ENCODE results near the gene SIRPB2.

Gene SIRPB2

GRCh38 chr20:1462001-1462400, 29.2 kb downstream of the SIRPB2 start:
- H3K36me3 ChIP-seq (ENCODE audit: low read length): 0 out of 2 replicates have a peak, but pooled peaks cover 3% of the 10 kb centered on the region
- no peaks in the 10 kb centered on the region; the same call in 1 of the 2 replicates for H4K20me1 ChIP-seq (ENCODE audit: low read depth, low read length)
- H3K9ac ChIP-seq (ENCODE audit: low read length): no peak overlapping the region
- no peaks in the 10 kb centered on the region for H3K9me3 ChIP-seq (ENCODE audit: insufficient read depth, low read length)
- no peaks in the 10 kb centered on the region for H3F3A ChIP-seq (ENCODE audit: insufficient read depth)
- H2AFZ ChIP-seq (ENCODE audit: low read depth, low read length, severe bottlenecking): no peak overlapping the region
- no peaks in the 10 kb centered on the region for H3K27me3 ChIP-seq (ENCODE audit: low read length)
- H3K9me2 ChIP-seq (replicated peaks; ENCODE audit: insufficient read depth, low read length): no peaks in the 10 kb centered on the region
- H3K4me2 ChIP-seq (ENCODE audit: low read depth, low read length, poor library complexity, severe bottlenecking): no peak overlapping the region
- H3K4me3 ChIP-seq (ENCODE audit: insufficient read depth, low read length, poor library complexity, severe bottlenecking): no peak overlapping the region
- H3K79me2 ChIP-seq (ENCODE audit: insufficient read depth, low read length): peaks cover 47% of the 10 kb centered on the region
- no peak overlapping the region for H3K27ac ChIP-seq (ENCODE audit: low read depth, low read length)
- TF ChIP-seq EZH2phosphoT487 (conservative IDR thresholded peaks at IDR 0.05; ENCODE audit: low read length): no peak
- no peak for TF ChIP-seq CTCF (IDR thresholded peaks at IDR 0.05; ENCODE audit: insufficient read depth, low read length, poor library complexity, severe bottlenecking)

GRCh38 chr20:1460275-1460674, 30.9 kb downstream of the SIRPB2 start:
- Histone ChIP-seq H3K36me3 (ENCODE audit: low read length) (0 out of 2 replicates have a peak, but pooled peaks cover 3% of the 10 kb centered on the region), H3K4me2 (ENCODE audit: low read depth, low read length, poor library complexity, severe bottlenecking) (no peak overlapping the region), H3K79me2 (ENCODE audit: insufficient read depth, low read length) (peaks cover 35% of the 10 kb centered on the region), H3K27me3 (ENCODE audit: low read length) (no peaks in the 10 kb centered on the region), H3K27ac (ENCODE audit: low read depth, low read length) (no peak overlapping the region), H3F3A (ENCODE audit: insufficient read depth) (no peaks in the 10 kb centered on the region), H3K9ac (ENCODE audit: low read length) (no peak overlapping the region), H3K9me2 (replicated peaks; ENCODE audit: insufficient read depth, low read length) (no peaks in the 10 kb centered on the region), H3K9me3 (ENCODE audit: insufficient read depth, low read length) (no peaks in the 10 kb centered on the region), H2AFZ (ENCODE audit: low read depth, low read length, severe bottlenecking) (no peak overlapping the region), H3K4me3 (ENCODE audit: insufficient read depth, low read length, poor library complexity, severe bottlenecking) (no peak overlapping the region), H4K20me1 (ENCODE audit: low read depth, low read length) (no peaks in the 10 kb centered on the region; the same call in 1 of the 2 replicates)
- no peak for TF ChIP-seq CTCF (IDR thresholded peaks at IDR 0.05; ENCODE audit: insufficient read depth, low read length, poor library complexity, severe bottlenecking)
- TF ChIP-seq EZH2phosphoT487 (conservative IDR thresholded peaks at IDR 0.05; ENCODE audit: low read length): no peak

DNA sequence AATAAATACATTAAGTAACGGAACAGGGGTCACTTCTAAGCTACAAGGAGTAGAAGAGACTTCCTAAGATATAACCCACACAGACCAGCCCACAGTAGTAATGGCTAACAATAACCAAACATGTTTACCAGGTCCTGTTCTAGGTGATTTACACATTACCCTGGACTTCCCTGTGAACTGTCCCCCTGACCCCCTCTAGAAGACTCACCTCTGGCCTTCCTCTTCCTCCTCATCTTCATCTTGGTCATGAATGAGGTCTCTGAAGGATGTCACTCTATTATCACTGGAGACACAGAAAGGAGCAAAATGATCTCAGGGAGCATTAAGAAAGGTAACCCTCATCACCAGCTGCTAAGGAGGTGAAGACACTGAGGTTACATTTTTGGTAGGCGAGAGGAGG, 33.2 kb downstream of the SIRPB2 start:
- no peaks in the 10 kb centered on the region for H3F3A ChIP-seq (ENCODE audit: insufficient read depth)
- no peaks in the 10 kb centered on the region; the same call in 1 of the 2 replicates for H4K20me1 ChIP-seq (ENCODE audit: low read depth, low read length)
- no peak overlapping the region for H3K9ac ChIP-seq (ENCODE audit: low read length)
- no peak overlapping the region for H3K4me3 ChIP-seq (ENCODE audit: insufficient read depth, low read length, poor library complexity, severe bottlenecking)
- no peaks in the 10 kb centered on the region for H3K9me2 ChIP-seq (replicated peaks; ENCODE audit: insufficient read depth, low read length)
- no peak overlapping the region for H2AFZ ChIP-seq (ENCODE audit: low read depth, low read length, severe bottlenecking)
- no peaks in the 10 kb centered on the region for H3K9me3 ChIP-seq (ENCODE audit: insufficient read depth, low read length)
- H3K79me2 ChIP-seq (ENCODE audit: insufficient read depth, low read length): peaks cover 13% of the 10 kb centered on the region; the same call in 1 of the 2 replicates
- H3K36me3 ChIP-seq (ENCODE audit: low read length): 0 out of 2 replicates have a peak, but pooled peaks cover 3% of the 10 kb centered on the region
- no peaks in the 10 kb centered on the region for H3K27me3 ChIP-seq (ENCODE audit: low read length)
- H3K4me2 ChIP-seq (ENCODE audit: low read depth, low read length, poor library complexity, severe bottlenecking): no peak overlapping the region
- no peak for TF ChIP-seq EZH2phosphoT487 (conservative IDR thresholded peaks at IDR 0.05; ENCODE audit: low read length)
- no peak for TF ChIP-seq CTCF (IDR thresholded peaks at IDR 0.05; ENCODE audit: insufficient read depth, low read length, poor library complexity, severe bottlenecking)
- H3K27ac ChIP-seq (ENCODE audit: low read depth, low read length): no peak overlapping the region
